HepG2 (cell line): ENCODE data around the gene SLC16A14. TPM values are rescaled to one million over a fixed set of nuclear protein-coding genes. Genes with fewer than 3 reads are reported as not detected.

ENCODE experiments used
- ATAC-seq: fragments of 200-7000 bp; cut with Tn5 transposase; 3 replicates; pipeline ENCODE4 v1.9.1; 2020; ENCODE audit warnings: mild to moderate bottlenecking, moderate library complexity
- BruUV-seq: library from RNA; stranded (reverse); fragments of 400-500 nt; replicated peaks from 2 replicates; lab custom pipeline; 2021; lab: Mats Ljungman, UMichigan
- CTCF ChIA-PET: fragments of 300-600 bp; formaldehyde crosslinking; extraction: SDS; loops from one replicate; lab custom pipeline; 2021; ENCODE audit warnings: low total read pairs, inconsistent platforms, low intra/inter-chr PET ratio; lab: Yijun Ruan, JAX
- POLR2A ChIA-PET: fragments of 350-600 bp; sonication (Branson Sonifier 250); formaldehyde crosslinking; loops from one replicate; lab custom pipeline; 2020; ENCODE audit warnings: antibody characterized with exemption, inconsistent platforms; lab: Yijun Ruan, JAX
- DNase-seq: peaks from one replicate; pipeline ENCODE4 v3.0.0-alpha.2; 2015; ENCODE audit warnings: low spot score
- FAIRE-seq: peaks from 3 replicates; lab custom pipeline; 2011; peaks lifted over from hg19 to GRCh38; lab: Jason Lieb, UNC
- H2AFZ ChIP-seq: one replicate; pipeline ENCODE4 v1.6.1; 2011; ENCODE audit warnings: low read length, inconsistent platforms
- H3K27ac ChIP-seq: fragments of 300-600 bp; 3 replicates; pipeline ENCODE4 v1.8.0; 2011; ENCODE audit warnings: mixed run types, mild to moderate bottlenecking, mixed read lengths, low read length, inconsistent platforms; ENCODE audit not compliant: insufficient read depth; ENCODE audit errors: extremely low read length
- H3K27me3 ChIP-seq, 2 experiments: fragments of 200-600 bp in 1 of 2; 2 replicates in 1 of 2; 3 replicates in 1 of 2; pipeline versions ENCODE4 v1.6.0 to v1.8.0; 2011; ENCODE audit warnings: low read length in 2 of 2, mild to moderate bottlenecking in 2 of 2, moderate library complexity in 2 of 2, inconsistent platforms in 1 of 2; ENCODE audit not compliant: insufficient read depth in 2 of 2, control insufficient read depth in 1 of 2
- H3K36me3 ChIP-seq, 2 experiments: fragments of 200-600 bp in 1 of 2; replicated peaks in 1 of 2; 2 replicates in 1 of 2; 3 replicates in 1 of 2; pipeline versions ENCODE4 v1.5.1 to v1.8.0; 2011; ENCODE audit warnings: low read length in 2 of 2, inconsistent platforms in 1 of 2; ENCODE audit not compliant: insufficient read depth in 2 of 2, control insufficient read depth in 1 of 2
- H3K4me1 ChIP-seq: 2 replicates; pipeline ENCODE4 v1.5.1; 2012; ENCODE audit warnings: low read length, inconsistent platforms; ENCODE audit not compliant: insufficient read depth
- H3K4me2 ChIP-seq: 2 replicates; pipeline ENCODE4 v1.6.0; 2011; ENCODE audit warnings: low read depth, low read length, inconsistent platforms
- H3K4me3 ChIP-seq, 3 experiments: fragments of 200-600 bp in 1 of 3; sonication (generic), shearing (Covaris generic) in 1 of 3; replicated peaks in 1 of 3; 2 replicates each; pipeline ENCODE4 v1.5.1; 2011 to 2016; ENCODE audit warnings: low read length in 3 of 3, inconsistent platforms in 2 of 3, low read depth in 2 of 3, mild to moderate bottlenecking in 2 of 3, control low read depth in 1 of 3, mixed read lengths in 1 of 3; ENCODE audit not compliant: insufficient read depth in 1 of 3
- H3K79me2 ChIP-seq: one replicate; pipeline ENCODE4 v1.6.1; 2011; ENCODE audit warnings: low read length, inconsistent platforms; ENCODE audit not compliant: insufficient read depth
- H3K9ac ChIP-seq: 2 replicates; pipeline ENCODE4 v1.6.0; 2011; ENCODE audit warnings: mild to moderate bottlenecking, low read depth, low read length, inconsistent platforms; ENCODE audit not compliant: insufficient read depth
- H3K9me3 ChIP-seq: 2 replicates; pipeline ENCODE4 v1.5.1; 2012; ENCODE audit warnings: mild to moderate bottlenecking, low read length
- H4K20me1 ChIP-seq: 2 replicates; pipeline ENCODE4 v1.6.0; 2011; ENCODE audit warnings: inconsistent platforms, mild to moderate bottlenecking, low read length, moderate library complexity; ENCODE audit not compliant: insufficient read depth
- GTF2F1 ChIP-seq: fragments of 150-350 bp; IDR thresholded peaks from 2 replicates; pipeline ENCODE4 v1.6.1; 2014; ENCODE audit warnings: low read length
- PRDM4 ChIP-seq: sonication (generic); formaldehyde crosslinking; IDR thresholded peaks from 2 replicates; pipeline ENCODE4 v1.9.0; 2021; ENCODE audit warnings: missing genetic modification reagents, borderline replicate concordance
- YEATS2 ChIP-seq: sonication (generic); formaldehyde crosslinking; IDR thresholded peaks from 2 replicates; pipeline ENCODE4 v1.4.0; 2020; ENCODE audit warnings: missing genetic modification reagents, borderline replicate concordance
- ZBTB10 ChIP-seq: sonication (generic); formaldehyde crosslinking; IDR thresholded peaks from 2 replicates; pipeline ENCODE4 v1.4.0; 2020; ENCODE audit warnings: missing genetic modification reagents, borderline replicate concordance
- ZNF160 ChIP-seq: sonication (generic); formaldehyde crosslinking; IDR thresholded peaks from 2 replicates; pipeline ENCODE4 v1.8.0; 2022; ENCODE audit warnings: mild to moderate bottlenecking, inconsistent platforms, missing genetic modification reagents
- ZNF414 ChIP-seq: sonication (generic); formaldehyde crosslinking; IDR thresholded peaks from 2 replicates; pipeline ENCODE4 v1.5.0; 2020; ENCODE audit warnings: missing genetic modification reagents
- ZNF563 ChIP-seq: sonication (generic); formaldehyde crosslinking; IDR thresholded peaks from 2 replicates; pipeline ENCODE4 v1.8.0; 2022; ENCODE audit warnings: mild to moderate bottlenecking, moderate library complexity, missing genetic modification reagents
- ZNF768 ChIP-seq: sonication (generic); formaldehyde crosslinking; IDR thresholded peaks from 2 replicates; pipeline ENCODE4 v1.4.0; 2020; ENCODE audit warnings: missing genetic modification reagents
- WGBS: methylation state at CpG from one replicate; pipeline ENCODE4 v1.1.6; 2017; ENCODE audit warnings: low lambda C conversion rate; 5-methylcytosine and 5-hydroxymethylcytosine counted together
- in situ Hi-C: cut with HindIII; loops from 2 replicates; pipeline ENCODE4 v1.10.0; 2017; ENCODE audit warnings: low pct_unique_long_range_greater_than_20kb; ENCODE audit not compliant: extremely low pct_ligation_motif_present
- intact Hi-C: fragments of 100-400 bp; cut with micrococcal nuclease; formaldehyde crosslinking; loops from one replicate; pipeline ENCODE4 v1.10.0; 2022; ENCODE audit not compliant: unreplicated experiment
- polyA plus RNA-seq, 8 experiments: library from polyadenylated mRNA; depleted of rRNA in 3 of 8; stranded (reverse) in 7 of 8; unstranded in 1 of 8; fragments of >200 nt; fragmentation: Illumina TruSeq in 4 of 8; extraction: Trizol in 4 of 8; gene quantifications; 2 replicates each; pipeline versions ENCODE4 v1.2.1 to v1.2.3, GENCODE V29; 2011 to 2016; ENCODE audit warnings: low read depth in 4 of 8, missing spikeins in 1 of 8, mixed read lengths in 1 of 8; ENCODE audit not compliant: insufficient read depth in 1 of 8
- total RNA-seq, 5 experiments: library from RNA; depleted of rRNA; stranded (reverse); fragments of >200 nt; fragmentation: Illumina TruSeq; extraction: Trizol; gene quantifications; 2 replicates each; pipeline ENCODE4 v1.2.3, GENCODE V29; 2016; ENCODE audit warnings: low read depth in 1 of 5
- TF ChIP-seq, protein P1 (sequence below): IDR thresholded peaks from 2 replicates; pipeline ENCODE4 v1.6.1; 2012; ENCODE audit warnings: low read length, improper control_type of control experiment
- TF ChIP-seq, protein P2 (sequence below): sonication (generic); formaldehyde crosslinking; conservative IDR thresholded peaks from 2 replicates; pipeline ENCODE4 v1.4.0; 2020; ENCODE audit warnings: missing genetic modification reagents

SLC16A14 gene
- total and polyA plus RNA-seq, 2 of the 13 experiments (the other 11 are each of a cell fraction or from before 2014, with no cell fraction given): 0.05 TPM; not detected in 1

DNA sequence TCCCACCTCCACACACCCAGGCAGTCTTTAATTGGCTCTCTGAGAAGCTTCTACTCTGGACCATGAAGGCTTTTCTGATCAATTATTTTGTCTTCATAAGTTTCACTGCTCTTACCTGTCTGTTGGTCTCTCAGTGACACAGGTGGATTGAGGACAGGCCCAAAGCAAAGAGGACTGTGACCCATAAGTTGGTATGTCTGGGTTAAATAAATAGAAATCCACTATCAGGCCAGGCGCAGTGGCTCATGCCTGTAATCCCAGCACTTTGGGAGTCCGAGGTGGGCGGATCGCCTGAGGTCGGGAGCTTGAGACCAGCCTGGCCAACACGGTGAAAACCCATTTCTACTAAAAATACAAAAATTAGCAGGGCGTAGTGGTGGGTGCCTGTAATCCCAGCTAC, 2.7 kb upstream of the SLC16A14 start (continued):
- TF ChIP-seq PRDM4 (no peak), ZBTB10 (CRISPR knock-in tag) (no peak), GTF2F1 (no peak)

- ChIA-PET CTCF (no interaction called here), POLR2A (no interaction called here)
- DNase-seq (no peak), ATAC-seq (no peak), FAIRE-seq (no peak)
- intact Hi-C loops (no loop called here), in situ Hi-C loops (no loop called here)
- H3K79me2 ChIP-seq: no peaks in the 10 kb centered on the region
- peaks cover 4 to 33% of the 10 kb centered on the region in 2 experiments for H3K27me3 ChIP-seq
- H4K20me1 ChIP-seq: no peaks in the 10 kb centered on the region
- WGBS: 56% methylated on average over 6 of the region's 6 CpGs
- no peak overlapping the region for H3K4me2 ChIP-seq
- H3K27ac ChIP-seq: no peak overlapping the region
- H3K9me3 ChIP-seq: no peaks in the 10 kb centered on the region
- BruUV-seq: no TSS peak
- no peaks in the 10 kb centered on the region for H3K36me3 ChIP-seq
- no peak overlapping the region for H3K9ac ChIP-seq
- H3K4me3 ChIP-seq: no peak overlapping the region
- H3K4me1 ChIP-seq: peaks cover 26% of the 10 kb centered on the region
- H2AFZ ChIP-seq: no peak overlapping the region
- TF ChIP-seq ZNF414 (CRISPR knock-in tag): no peak
- TF ChIP-seq ZNF160 (CRISPR knock-in tag): no peak
- no peak for TF ChIP-seq ZNF768 (CRISPR knock-in tag)
- TF ChIP-seq, protein P1, sequence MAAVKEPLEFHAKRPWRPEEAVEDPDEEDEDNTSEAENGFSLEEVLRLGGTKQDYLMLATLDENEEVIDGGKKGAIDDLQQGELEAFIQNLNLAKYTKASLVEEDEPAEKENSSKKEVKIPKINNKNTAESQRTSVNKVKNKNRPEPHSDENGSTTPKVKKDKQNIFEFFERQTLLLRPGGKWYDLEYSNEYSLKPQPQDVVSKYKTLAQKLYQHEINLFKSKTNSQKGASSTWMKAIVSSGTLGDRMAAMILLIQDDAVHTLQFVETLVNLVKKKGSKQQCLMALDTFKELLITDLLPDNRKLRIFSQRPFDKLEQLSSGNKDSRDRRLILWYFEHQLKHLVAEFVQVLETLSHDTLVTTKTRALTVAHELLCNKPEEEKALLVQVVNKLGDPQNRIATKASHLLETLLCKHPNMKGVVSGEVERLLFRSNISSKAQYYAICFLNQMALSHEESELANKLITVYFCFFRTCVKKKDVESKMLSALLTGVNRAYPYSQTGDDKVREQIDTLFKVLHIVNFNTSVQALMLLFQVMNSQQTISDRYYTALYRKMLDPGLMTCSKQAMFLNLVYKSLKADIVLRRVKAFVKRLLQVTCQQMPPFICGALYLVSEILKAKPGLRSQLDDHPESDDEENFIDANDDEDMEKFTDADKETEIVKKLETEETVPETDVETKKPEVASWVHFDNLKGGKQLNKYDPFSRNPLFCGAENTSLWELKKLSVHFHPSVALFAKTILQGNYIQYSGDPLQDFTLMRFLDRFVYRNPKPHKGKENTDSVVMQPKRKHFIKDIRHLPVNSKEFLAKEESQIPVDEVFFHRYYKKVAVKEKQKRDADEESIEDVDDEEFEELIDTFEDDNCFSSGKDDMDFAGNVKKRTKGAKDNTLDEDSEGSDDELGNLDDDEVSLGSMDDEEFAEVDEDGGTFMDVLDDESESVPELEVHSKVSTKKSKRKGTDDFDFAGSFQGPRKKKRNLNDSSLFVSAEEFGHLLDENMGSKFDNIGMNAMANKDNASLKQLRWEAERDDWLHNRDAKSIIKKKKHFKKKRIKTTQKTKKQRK: no peak
- TF ChIP-seq, protein P2, sequence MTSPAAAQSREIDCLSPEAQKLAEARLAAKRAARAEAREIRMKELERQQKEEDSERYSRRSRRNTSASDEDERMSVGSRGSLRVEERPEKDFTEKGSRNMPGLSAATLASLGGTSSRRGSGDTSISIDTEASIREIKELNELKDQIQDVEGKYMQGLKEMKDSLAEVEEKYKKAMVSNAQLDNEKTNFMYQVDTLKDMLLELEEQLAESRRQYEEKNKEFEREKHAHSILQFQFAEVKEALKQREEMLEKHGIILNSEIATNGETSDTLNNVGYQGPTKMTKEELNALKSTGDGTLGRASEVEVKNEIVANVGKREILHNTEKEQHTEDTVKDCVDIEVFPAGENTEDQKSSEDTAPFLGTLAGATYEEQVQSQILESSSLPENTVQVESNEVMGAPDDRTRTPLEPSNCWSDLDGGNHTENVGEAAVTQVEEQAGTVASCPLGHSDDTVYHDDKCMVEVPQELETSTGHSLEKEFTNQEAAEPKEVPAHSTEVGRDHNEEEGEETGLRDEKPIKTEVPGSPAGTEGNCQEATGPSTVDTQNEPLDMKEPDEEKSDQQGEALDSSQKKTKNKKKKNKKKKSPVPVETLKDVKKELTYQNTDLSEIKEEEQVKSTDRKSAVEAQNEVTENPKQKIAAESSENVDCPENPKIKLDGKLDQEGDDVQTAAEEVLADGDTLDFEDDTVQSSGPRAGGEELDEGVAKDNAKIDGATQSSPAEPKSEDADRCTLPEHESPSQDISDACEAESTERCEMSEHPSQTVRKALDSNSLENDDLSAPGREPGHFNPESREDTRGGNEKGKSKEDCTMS (CRISPR knock-in tag): no peak
- no peak for TF ChIP-seq YEATS2 (CRISPR knock-in tag)
- TF ChIP-seq ZNF563 (CRISPR knock-in tag): no peak
These were observed 678 bp upstream of the SLC16A14 start for GRCh38 chr2:230069402-230069801.
